ENCODE measurements around the gene LDLRAP1. TPM values are rescaled to one million over a fixed set of nuclear protein-coding genes. Genes with fewer than 3 reads are reported as not detected.

Gene LDLRAP1
- total and polyA plus RNA-seq, 9 of the 15 experiments (the other 6 are each of a cell fraction or from before 2014, with no cell fraction given) = 0.56 to 29.6 (median 16.2) TPM

- DNase-seq (ENCODE audit: extremely low read depth in 1 of 4, low spot score in 3 of 4) (no peak), ATAC-seq (no peak), FAIRE-seq (peak; percentile 35)
- peaks cover 5 to 30% of the 10 kb centered on the region in 2 experiments; a peak in 4 of 5 replicates for H3K4me1 ChIP-seq (replicated peaks in 1 of 2; ENCODE audit: control insufficient read depth in 2 of 2, insufficient read depth in 2 of 2, low read length in 2 of 2)
- H3K79me2 ChIP-seq (ENCODE audit: control insufficient read depth, insufficient read depth, low read length) = no peaks in the 10 kb centered on the region
- in situ Hi-C loops (cut with MboI) = loop anchor here (10.0 kb wide), 1 partner anchor 1717 kb away; no protein-coding TSS in a partner anchor
- TF ChIP-seq SIN3A (IDR thresholded peaks at IDR 0.05; ENCODE audit: borderline replicate concordance in 2 of 2, control insufficient read depth in 1 of 2, low read depth in 2 of 2, low read length in 2 of 2) (no peak), FOXK2 (conservative IDR thresholded peaks at IDR 0.05 in 1 of 2, IDR thresholded peaks at IDR 0.05 in 1 of 2; ENCODE audit: low read depth in 2 of 2) (no peak)
- H4K20me1 ChIP-seq (replicated peaks; ENCODE audit: control insufficient read depth, insufficient read depth, low read length) = no peaks in the 10 kb centered on the region
- 68% methylated on average over 8 of the region's 8 CpGs for WGBS (ENCODE audit: insufficient coverage, low coverage, missing lambda C conversion rate)
- no TSS peak for BruUV-seq (replicated peaks)
- no peaks in the 10 kb centered on the region for H3K9me3 ChIP-seq (replicated peaks; ENCODE audit: control insufficient read depth, insufficient read depth, low read depth, low read length)
- intact Hi-C loops (cut with micrococcal nuclease) = no loop called here
- no peaks in the 10 kb centered on the region for H3K9me1 ChIP-seq (ENCODE audit: control insufficient read depth, insufficient read depth, low read length)
- ChIA-PET CTCF (ENCODE audit: low intra/inter-chr PET ratio) (no interaction called here), POLR2A (interaction anchor here (1.0 to 1.2 kb wide), 2 partner anchors 11 to 12 kb away, joined by 3 to 5 read pairs; no protein-coding TSS in a partner anchor)
- H3K27ac ChIP-seq (ENCODE audit: extremely low read depth, low read depth, low read length) = no peak overlapping the region; the same call in 2 of the 3 replicates
- H2AFZ ChIP-seq (ENCODE audit: low read depth, low read length) = no peak overlapping the region
- H3K9ac ChIP-seq (ENCODE audit: insufficient read depth in 1 of 2, low read depth in 2 of 2, low read length in 2 of 2) = peak overlapping the region in 1 of 2 experiments; percentile 38; a peak in 1 of 4 replicates
- H3K36me3 ChIP-seq (ENCODE audit: control insufficient read depth, insufficient read depth, low read length) = peaks cover 48% of the 10 kb centered on the region; the same call in 1 of the 3 replicates
- no peak overlapping the region for H3K4me3 ChIP-seq
- H3K27me3 ChIP-seq (ENCODE audit: control insufficient read depth in 2 of 2, insufficient read depth in 2 of 2, low read length in 2 of 2) = no peaks in the 10 kb centered on the region
- H3K4me2 ChIP-seq (ENCODE audit: insufficient read depth, low read length) = no peak overlapping the region
These were observed 18.2 kb downstream of the LDLRAP1 start for GRCh38 chr1:25561421-25562100.

All from K562 (cell line).